SK-N-SH (cell line): ENCODE results near the gene CDK14.

Experiments used
- CTCF ChIP-seq: fragments of 200-600 bp; sonication (generic); IDR thresholded peaks from 2 replicates; pipeline ENCODE4 v1.6.1; 2017; ENCODE audit warnings: antibody characterized with exemption, mild to moderate bottlenecking, moderate library complexity
- EP300 ChIP-seq, 2 experiments: IDR thresholded peaks; 2 replicates each; pipeline versions ENCODE4 v1.4.0 to v1.6.1; 2012; ENCODE audit warnings: borderline replicate concordance in 1 of 2, low read depth in 1 of 2, low read length in 1 of 2
- FOXM1 ChIP-seq: IDR thresholded peaks from 2 replicates; pipeline ENCODE4 v1.4.0; 2012; ENCODE audit warnings: low read depth, mild to moderate bottlenecking
- GABPA ChIP-seq: IDR thresholded peaks from 2 replicates; pipeline ENCODE4 v1.4.0; 2012; ENCODE audit warnings: low read depth, mild to moderate bottlenecking
- GATA2 ChIP-seq: sonication (generic); formaldehyde crosslinking; IDR thresholded peaks from 2 replicates; pipeline ENCODE4 v1.5.0; 2020; ENCODE audit warnings: mild to moderate bottlenecking, missing genetic modification reagents
- MAX ChIP-seq: IDR thresholded peaks from 2 replicates; pipeline ENCODE4 v1.4.0; 2012; ENCODE audit warnings: low read depth
- MXI1 ChIP-seq: IDR thresholded peaks from 2 replicates; pipeline ENCODE4 v1.6.1; 2012; ENCODE audit warnings: mild to moderate bottlenecking, low read depth, low read length, improper control_type of control experiment
- POLR2AphosphoS5 ChIP-seq: IDR thresholded peaks from 2 replicates; pipeline ENCODE4 v1.6.1; 2012; ENCODE audit warnings: low read depth, low read length
- RAD21 ChIP-seq: IDR thresholded peaks from 2 replicates; pipeline ENCODE4 v1.6.1; 2012; ENCODE audit warnings: mild to moderate bottlenecking, low read length
- RFX5 ChIP-seq: IDR thresholded peaks from 2 replicates; pipeline ENCODE4 v1.6.1; 2012; ENCODE audit warnings: mild to moderate bottlenecking, improper control_type of control experiment, low read length
- SMC3 ChIP-seq: IDR thresholded peaks from 2 replicates; pipeline ENCODE4 v1.6.1; 2012; ENCODE audit warnings: low read depth, low read length, improper control_type of control experiment
- USF1 ChIP-seq: IDR thresholded peaks from 2 replicates; pipeline ENCODE4 v1.4.0; 2012; ENCODE audit warnings: low read depth, borderline replicate concordance
- YY1 ChIP-seq: IDR thresholded peaks from 2 replicates; pipeline ENCODE4 v1.4.0; 2012; ENCODE audit warnings: low read depth, mild to moderate bottlenecking

GRCh38 chr7:90569368-90569767, 26.8 kb upstream of the CDK14 start:
- TF ChIP-seq CTCF = no peak
- TF ChIP-seq EP300 (IDR thresholded peaks at IDR 0.05; ENCODE audit: borderline replicate concordance in 1 of 2, low read depth in 1 of 2, low read length in 1 of 2) = no peak
- TF ChIP-seq MXI1 = no peak
- no peak for TF ChIP-seq YY1
- no peak for TF ChIP-seq RFX5
- TF ChIP-seq MAX = no peak
- TF ChIP-seq POLR2AphosphoS5 = no peak
- no peak for TF ChIP-seq USF1
- no peak for TF ChIP-seq GABPA
- TF ChIP-seq FOXM1 = no peak
- no peak for TF ChIP-seq SMC3
- no peak for TF ChIP-seq RAD21
- TF ChIP-seq GATA2 (CRISPR knock-in tag) = no peak
